K562 (cell line): ENCODE measurements around the gene ENG. TPM values are rescaled to one million over a fixed set of nuclear protein-coding genes. Genes with fewer than 3 reads are reported as not detected.

Experiments used
- ATF3 ChIP-seq, 2 experiments: fragments of 450-650 bp in 1 of 2; sonication (generic) in 1 of 2; formaldehyde crosslinking in 1 of 2; IDR thresholded peaks in 1 of 2; conservative IDR thresholded peaks in 1 of 2; 2 replicates each; pipeline versions ENCODE4 v1.6.1 to v1.8.1; 2016 to 2023; ENCODE audit warnings: mild to moderate bottlenecking in 2 of 2, moderate library complexity in 2 of 2, inconsistent platforms in 1 of 2, missing genetic modification reagents in 1 of 2
- BACH1 ChIP-seq: fragments of 200-800 bp; sonication (Bioruptor generic); IDR thresholded peaks from 2 replicates; pipeline ENCODE4 v1.6.1; 2016; ENCODE audit warnings: missing genetic modification characterization, missing compliant biosample characterization
- CBX1 ChIP-seq: sonication (generic); IDR thresholded peaks from 2 replicates; pipeline ENCODE4 v1.6.1; 2016; ENCODE audit warnings: antibody characterized with exemption, low read depth, mild to moderate bottlenecking
- DPF2 ChIP-seq: fragments of 450-650 bp; IDR thresholded peaks from 2 replicates; pipeline ENCODE4 v1.6.1; 2016
- E2F3 ChIP-seq: fragments of 250-450 bp; sonication (Bioruptor Pico); IDR thresholded peaks from 2 replicates; pipeline ENCODE4 v1.4.0; 2020; ENCODE audit warnings: mild to moderate bottlenecking
- EHMT2 ChIP-seq: fragments of 450-650 bp; IDR thresholded peaks from 2 replicates; pipeline ENCODE4 v1.6.1; 2018; ENCODE audit warnings: antibody characterized with exemption
- EP400 ChIP-seq: fragments of 450-650 bp; IDR thresholded peaks from 2 replicates; pipeline ENCODE4 v1.6.1; 2017; ENCODE audit warnings: antibody characterized with exemption, mild to moderate bottlenecking, moderate library complexity
- GTF3C2 ChIP-seq: IDR thresholded peaks from 3 replicates; pipeline ENCODE4 v1.6.1; 2011; ENCODE audit warnings: borderline replicate concordance, mild to moderate bottlenecking, moderate library complexity; ENCODE audit not compliant: insufficient read length; ENCODE audit errors: extremely low read depth
- NCOA1 ChIP-seq: fragments of 450-650 bp; IDR thresholded peaks from 2 replicates; pipeline ENCODE4 v1.6.1; 2016; ENCODE audit warnings: low read depth
- NFIC ChIP-seq: fragments of 450-650 bp; IDR thresholded peaks from 2 replicates; pipeline ENCODE4 v1.6.1; 2017; ENCODE audit warnings: mild to moderate bottlenecking, inconsistent platforms
- NKRF ChIP-seq: fragments of 450-650 bp; IDR thresholded peaks from 2 replicates; pipeline ENCODE4 v1.6.1; 2016; ENCODE audit warnings: borderline replicate concordance
- POLR2AphosphoS5 ChIP-seq: IDR thresholded peaks from 2 replicates; pipeline ENCODE4 v1.6.1; 2011; ENCODE audit warnings: mild to moderate bottlenecking, low read depth, low read length, moderate library complexity; ENCODE audit not compliant: control insufficient read depth, insufficient read depth
- TEAD1 ChIP-seq, 2 experiments: fragments of 450-650 bp in 1 of 2; sonication (generic) in 1 of 2; formaldehyde crosslinking; IDR thresholded peaks; 2 replicates each; pipeline versions ENCODE4 v1.4.0 to v1.8.0; 2020 to 2022; ENCODE audit warnings: mild to moderate bottlenecking in 2 of 2, missing genetic modification reagents in 1 of 2
- ZFX ChIP-seq: sonication (generic); formaldehyde crosslinking; IDR thresholded peaks from 2 replicates; pipeline ENCODE4 v1.8.0; 2022; ENCODE audit warnings: mild to moderate bottlenecking, missing genetic modification reagents, moderate library complexity
- ZNF398 ChIP-seq: fragments of 250-450 bp; sonication (Bioruptor Pico); IDR thresholded peaks from 2 replicates; pipeline ENCODE4 v1.8.0; 2021; ENCODE audit warnings: moderate library complexity, mild to moderate bottlenecking, inconsistent platforms
- ZNF707 ChIP-seq: fragments of 250-450 bp; sonication (Bioruptor Pico); conservative IDR thresholded peaks from 2 replicates; pipeline ENCODE4 v1.8.0; 2022; ENCODE audit warnings: inconsistent platforms, mild to moderate bottlenecking, moderate library complexity
- polyA plus RNA-seq, 8 experiments: library from polyadenylated mRNA; depleted of rRNA in 4 of 8; stranded (reverse) in 5 of 8; unstranded in 3 of 8; fragments of >200 nt; fragmentation: Nextera tagmentation in 2 of 8; fragmentation: Illumina TruSeq in 1 of 8; extraction: Ambion mirVana in 2 of 8; extraction: Trizol in 1 of 8; gene quantifications; 2 replicates each; pipeline versions ENCODE4 v1.2.1 to v1.2.3, GENCODE V29; 2011 to 2014; ENCODE audit warnings: inconsistent platforms in 1 of 8, missing spikeins in 1 of 8
- total RNA-seq, 7 experiments: library from RNA; depleted of rRNA in 6 of 7; stranded (reverse); fragments of >200 nt in 6 of 7; fragmentation: Illumina TruSeq in 2 of 7; extraction: Trizol in 2 of 7; gene quantifications; 2 replicates each; pipeline versions ENCODE4 v1.2.1 to v1.2.3, GENCODE V29; 2011 to 2021; ENCODE audit warnings: low replicate concordance in 1 of 7

Gene ENG
- total and polyA plus RNA-seq, 9 of the 15 experiments (the other 6 are each of a cell fraction or from before 2014, with no cell fraction given): 0.04 to 0.40 (median 0.14) TPM; not detected in 1

- TF ChIP-seq ZNF398 (CRISPR knock-in tag) (no peak), E2F3 (CRISPR knock-in tag) (peak; percentile 72; the same call in 1 of the 2 replicates), TEAD1 (CRISPR knock-in tag; IDR thresholded peaks at IDR 0.05) (peak in 1 of 2 experiments; percentile 65; a peak in 1 of 4 replicates), POLR2AphosphoS5 (peak; percentile 51), ATF3 (IDR thresholded peaks at IDR 0.05) (no peak), ATF3 (CRISPR knock-in tag; conservative IDR thresholded peaks at IDR 0.05) (no peak), NFIC (peak; percentile 58), EHMT2 (no peak), CBX1 (no peak; the same call in 1 of the 2 replicates), GTF3C2 (no peak), NCOA1 (peak; percentile 14; the same call in 1 of the 2 replicates), NKRF (peak; percentile 84), BACH1 (tag) (no peak), ZFX (CRISPR knock-in tag) (peak; percentile 85), EP400 (peak; percentile 95), ZNF707 (CRISPR knock-in tag) (no peak), DPF2 (no peak)
Measured at GRCh38 chr9:127802576-127803443, 51.6 kb downstream of the ENG start, which contains the start of gene FPGS (continued).
